Hindlimb muscle (tissue), 1 donor: ENCODE results near the gene LHPP. TPM values are rescaled to one million over a fixed set of nuclear protein-coding genes. Genes with fewer than 3 reads are reported as not detected.
"Not testable (repeated sequence)": the region's sequence is repeated elsewhere in the genome, so short reads cannot be mapped to it uniquely, and the experiment has no call there.

ENCODE experiments used
- DNase-seq: peaks from one replicate; pipeline ENCODE4 v3.0.0-alpha.2; 2013
- polyA plus RNA-seq: library from polyadenylated mRNA; unstranded; fragments of 120-200 nt; gene quantifications from one replicate; pipeline ENCODE4 v1.2.1, GENCODE V29; 2013; ENCODE audit not compliant: insufficient read length

The LHPP gene
- polyA plus RNA-seq, 1 donor: 8.1 TPM

DNA sequence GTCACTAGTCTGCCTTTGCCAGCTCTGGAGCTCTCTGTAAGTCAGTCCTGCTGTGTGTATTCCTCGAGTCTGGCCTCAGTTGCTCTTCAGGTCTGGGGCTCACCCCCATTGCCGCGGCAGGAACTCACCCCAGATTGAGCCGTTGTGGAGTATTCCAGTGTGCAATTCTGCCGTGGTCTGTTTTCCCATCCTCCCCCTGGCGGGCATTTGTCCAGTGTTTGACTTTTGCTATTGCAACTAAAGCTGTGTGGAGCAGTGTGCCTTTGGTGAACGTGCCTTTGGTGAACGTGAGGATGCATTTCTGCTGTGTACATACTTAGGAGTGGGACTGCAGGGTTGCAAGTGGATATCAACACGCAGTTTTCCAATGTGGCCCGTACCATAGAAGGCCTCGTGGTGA lies 148.1 kb downstream of the LHPP start:
- DNase-seq: no peak

DNA sequence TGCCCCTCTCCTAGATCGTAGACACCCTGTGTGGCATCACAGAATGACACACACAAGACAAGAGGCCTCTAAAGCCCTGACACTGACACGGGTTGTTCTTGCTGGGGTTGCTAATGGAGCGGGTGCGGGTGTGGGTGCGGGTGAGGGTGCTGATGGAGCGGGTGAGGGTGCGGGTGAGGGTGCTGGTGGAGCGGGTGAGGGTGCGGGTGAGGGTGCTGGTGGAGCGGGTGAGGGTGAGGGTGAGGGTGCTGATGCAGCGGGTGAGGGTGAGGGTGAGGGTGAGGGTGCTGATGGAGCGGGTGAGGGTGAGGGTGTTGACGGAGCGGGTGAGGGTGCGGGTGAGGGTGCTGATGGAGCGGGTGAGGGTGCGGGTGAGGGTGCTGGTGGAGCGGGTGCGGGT lies 148.6 kb downstream of the LHPP start:
- not testable (repeated sequence) for DNase-seq

DNA sequence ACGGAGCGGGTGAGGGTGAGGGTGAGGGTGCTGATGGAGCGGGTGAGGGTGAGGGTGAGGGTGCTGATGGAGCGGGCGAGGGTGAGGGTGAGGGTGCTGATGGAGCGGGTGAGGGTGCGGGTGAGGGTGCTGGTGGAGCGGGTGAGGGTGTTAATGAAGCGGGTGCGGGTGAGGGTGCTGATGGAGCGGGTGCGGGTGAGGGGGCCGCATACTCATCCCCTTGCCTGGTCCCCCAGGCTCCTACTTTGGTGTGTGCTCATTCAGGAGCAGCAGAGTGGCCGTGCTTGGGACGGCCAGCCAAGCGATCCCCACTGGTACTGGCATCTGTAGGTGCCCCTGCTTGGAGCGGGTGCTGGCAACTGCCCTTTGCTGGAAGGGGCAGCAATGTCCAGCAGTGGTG lies 149.2 kb downstream of the LHPP start:
- DNase-seq: not testable (repeated sequence)

- no peak for DNase-seq
Observed at GRCh38 chr10:124611738-124612137, 150.1 kb downstream of the LHPP start.

GRCh38 chr10:124612611-124613498 lies 151.2 kb downstream of the LHPP start:
- no peak for DNase-seq

- no peak for DNase-seq
Observed at GRCh38 chr10:124614003-124614659, 152.5 kb downstream of the LHPP start.

DNA sequence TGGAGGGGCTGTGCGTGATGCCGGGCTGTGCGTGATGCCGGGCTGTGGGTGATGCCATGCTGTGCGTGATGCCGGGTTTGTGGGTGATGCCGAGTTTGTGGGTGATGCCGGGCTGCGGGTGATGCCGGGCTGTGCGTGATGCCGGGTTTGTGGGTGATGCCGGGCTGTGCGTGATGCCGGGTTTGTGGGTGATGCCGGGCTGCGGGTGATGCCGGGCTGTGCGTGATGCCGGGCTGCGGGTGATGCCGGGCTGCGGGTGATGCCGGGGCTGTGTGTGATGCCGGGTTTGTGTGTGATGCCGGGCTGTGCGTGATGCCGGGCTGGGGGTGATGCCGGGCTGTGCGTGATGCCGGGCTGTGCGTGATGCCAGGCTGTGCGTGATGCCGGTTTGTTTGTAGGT lies 153.6 kb downstream of the LHPP start:
- DNase-seq: no peak

GRCh38 chr10:124616040-124616835 lies 154.6 kb downstream of the LHPP start:
- DNase-seq: no peak

DNA sequence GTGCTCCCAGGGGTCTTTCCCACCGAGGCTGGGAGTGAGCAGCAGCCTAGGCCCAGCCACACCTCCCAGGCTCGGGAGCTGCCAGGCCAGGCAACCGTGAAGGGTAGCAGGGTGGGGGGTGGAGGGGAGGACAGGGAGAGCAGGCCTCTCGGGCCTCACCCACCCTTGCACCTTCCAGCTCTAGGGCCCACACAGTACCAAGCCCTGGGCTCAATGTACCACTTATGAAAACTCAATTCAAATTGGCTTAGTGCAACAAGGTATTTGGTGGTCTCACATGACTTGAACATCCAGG lies 155.2 kb downstream of the LHPP start:
- no peak for DNase-seq

- DNase-seq: no peak
Observed at GRCh38 chr10:124618470-124619073, 156.9 kb downstream of the LHPP start.

DNA sequence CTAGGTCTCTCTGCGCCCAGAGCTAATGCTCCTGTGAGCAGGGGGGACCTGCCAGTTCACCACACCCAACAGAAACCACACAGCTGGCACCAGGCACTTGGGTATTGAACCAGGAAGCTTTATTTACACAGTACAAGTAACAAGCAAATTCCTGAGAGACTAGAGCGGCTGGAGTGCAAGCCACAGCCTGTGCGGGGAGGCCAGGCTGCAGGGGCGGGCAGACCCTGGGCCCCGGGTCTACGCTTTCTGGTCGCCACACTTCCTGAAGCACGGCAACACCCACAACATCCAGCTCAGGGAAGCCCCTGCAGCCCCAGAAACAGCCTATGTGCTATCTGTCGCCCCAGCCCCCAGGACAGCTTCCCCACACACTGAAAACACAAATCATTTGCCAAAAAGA lies 157.6 kb downstream of the LHPP start:
- no peak for DNase-seq

DNA sequence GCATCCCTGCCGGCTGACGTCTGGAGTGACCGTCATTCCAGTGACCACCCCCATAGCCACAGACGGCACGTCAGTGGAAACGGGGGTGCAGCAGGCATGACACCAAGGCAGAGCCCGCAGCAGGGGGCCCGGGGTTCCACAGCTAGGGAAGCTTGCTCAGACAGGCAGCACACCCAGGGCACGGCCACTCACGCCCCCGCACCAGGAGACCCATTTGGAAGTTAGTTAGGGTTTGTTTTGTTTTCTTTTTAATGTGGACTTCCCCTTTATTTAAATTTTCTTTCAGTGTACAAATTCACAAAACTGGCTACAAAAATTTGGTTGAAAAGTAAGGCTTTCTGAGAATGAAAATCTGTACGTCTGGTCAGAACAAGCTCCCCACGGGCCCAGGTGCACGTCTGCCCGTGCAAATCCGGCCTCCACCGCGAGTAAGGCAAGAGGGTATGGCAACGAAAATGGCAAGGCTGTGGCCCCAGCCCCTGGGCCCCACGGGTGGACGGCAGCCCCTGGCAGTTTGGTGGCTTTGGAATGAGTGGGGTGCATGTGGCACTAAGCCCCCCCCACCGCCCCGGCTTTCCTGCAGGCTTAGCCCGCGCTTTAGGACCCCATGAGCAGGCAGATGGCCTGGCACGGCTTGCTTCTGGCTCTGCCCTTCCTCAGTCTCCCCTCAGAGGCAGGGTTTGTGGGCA lies 158.3 kb downstream of the LHPP start:
- DNase-seq: no peak

DNA sequence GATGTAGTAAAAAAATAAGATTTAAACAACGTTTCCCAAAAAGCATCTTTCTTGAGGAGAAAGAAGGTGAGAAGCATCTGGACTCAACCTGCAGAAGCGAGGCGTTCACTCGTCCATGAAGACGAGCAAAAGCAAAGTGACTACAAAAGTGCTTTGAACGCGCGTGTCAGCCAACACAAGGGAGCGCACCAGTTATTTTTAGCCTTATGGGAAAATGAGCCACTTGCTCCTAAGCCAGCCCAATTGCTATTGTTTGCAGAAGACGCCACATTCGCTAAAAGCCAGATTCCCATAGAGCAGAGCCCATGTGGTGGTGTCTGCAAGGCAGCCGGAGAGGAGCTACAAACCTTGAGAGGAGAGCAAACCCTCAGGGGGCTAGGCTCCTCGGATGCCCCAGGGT lies 160.0 kb downstream of the LHPP start:
- DNase-seq: no peak

DNA sequence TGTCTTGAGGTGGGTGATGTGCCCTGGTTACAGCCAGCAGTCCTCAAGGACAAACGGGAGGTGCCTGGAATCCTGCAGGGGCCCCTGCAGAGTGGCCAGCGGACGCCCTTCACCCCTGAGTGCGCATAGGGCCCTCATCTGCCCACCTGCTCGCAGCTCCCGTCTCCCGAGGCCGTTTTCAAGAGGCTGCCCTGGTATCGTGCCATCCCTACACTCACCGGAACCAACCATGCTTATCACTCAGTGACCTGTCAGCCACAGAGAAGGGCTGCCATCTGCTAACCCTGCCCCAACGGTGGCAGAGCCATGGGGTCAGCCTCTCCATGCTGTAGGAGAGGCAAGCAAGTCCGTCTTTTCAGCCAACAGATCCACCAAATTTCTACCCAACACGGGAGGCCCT lies 160.5 kb downstream of the LHPP start:
- no peak for DNase-seq

- no peak for DNase-seq
Observed at GRCh38 chr10:124622866-124623536, 161.4 kb downstream of the LHPP start.

- no peak for DNase-seq
Observed at GRCh38 chr10:124624006-124624405, 162.4 kb downstream of the LHPP start.

- DNase-seq: no peak
Observed at GRCh38 chr10:124624466-124624865, 162.8 kb downstream of the LHPP start.

DNA sequence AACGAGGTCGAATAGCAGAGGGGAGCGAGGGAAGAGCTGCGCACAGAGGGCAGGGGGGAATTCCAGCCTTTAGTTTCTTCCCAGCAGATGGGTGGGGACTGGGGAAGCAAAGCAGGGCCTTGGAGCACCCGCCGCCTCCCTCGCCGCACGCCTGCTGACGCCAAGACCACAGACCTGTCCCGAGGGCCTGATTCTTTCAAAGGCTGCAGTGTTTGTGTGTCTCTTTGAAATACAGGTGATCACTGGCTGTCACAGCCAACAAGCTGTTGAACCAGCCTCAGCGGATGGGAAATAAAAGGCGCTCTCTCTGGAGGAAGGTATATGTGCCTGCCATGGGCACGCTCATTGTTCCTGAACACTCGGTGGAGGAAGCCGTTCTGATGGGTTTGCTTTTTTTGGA lies 163.3 kb downstream of the LHPP start:
- no peak for DNase-seq

DNA sequence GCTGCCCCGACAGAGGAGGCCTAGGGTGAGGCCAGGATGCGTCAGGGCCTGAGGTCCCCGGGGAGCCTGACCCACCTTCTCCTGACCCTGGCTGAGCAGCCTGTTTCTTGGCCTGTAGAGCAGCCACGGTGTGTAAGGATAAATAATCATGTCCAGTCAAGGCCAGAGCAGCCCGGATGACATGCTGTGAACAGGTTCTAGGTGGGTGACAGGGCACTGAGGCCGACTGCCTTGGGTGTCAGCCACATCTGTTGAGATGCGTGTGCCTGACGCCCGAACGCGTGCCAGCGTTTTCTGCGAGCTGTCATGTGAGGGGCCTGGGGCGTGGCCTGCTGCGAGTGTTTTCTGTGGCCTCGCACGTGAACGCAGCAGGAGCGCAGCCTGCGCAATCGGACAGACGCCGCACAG lies 164.2 kb downstream of the LHPP start:
- DNase-seq: no peak

- DNase-seq: no peak
Observed at GRCh38 chr10:124626759-124627380, 165.2 kb downstream of the LHPP start.
